HG03575 (cell line): ENCODE data around the gene KRTAP19-8.

Source experiments
- ATAC-seq: cut with Tn5 transposase; IDR thresholded peaks from one replicate; pipeline ENCODE4 v1.9.1; 2021; ENCODE audit not compliant: unreplicated experiment, insufficient number of reproducible peaks, low FRiP score; ENCODE audit errors: extremely low read depth

Gene KRTAP19-8, protein sequence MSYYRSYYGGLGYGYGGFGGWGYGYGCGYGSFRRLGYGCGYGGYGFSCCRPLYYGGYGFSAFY

DNA sequence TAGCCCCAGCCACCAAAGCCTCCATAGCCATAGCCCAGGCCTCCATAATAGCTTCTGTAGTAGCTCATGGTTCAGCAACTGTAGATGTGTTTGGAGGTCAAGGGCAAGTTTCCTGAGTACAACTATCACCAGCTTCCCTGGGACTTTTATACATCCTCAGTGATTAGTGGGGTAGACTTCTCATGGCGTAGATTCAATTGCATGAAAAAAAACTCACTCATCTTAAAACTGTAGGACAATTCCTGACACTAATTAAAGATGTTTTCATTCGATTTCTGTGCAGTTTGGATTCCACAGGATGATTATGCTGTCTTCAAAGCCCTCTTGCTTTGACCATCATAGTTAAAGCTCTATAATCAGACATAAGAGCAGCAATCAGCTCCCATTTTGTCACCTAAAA lies at the start of gene KRTAP19-8:
Gene KRTAP19-8, minus strand, starts transcription at position 101 of the 400 bp plus-strand sequence. Its CDS starts 33 bp downstream, at position 68.
- no peak for ATAC-seq

DNA sequence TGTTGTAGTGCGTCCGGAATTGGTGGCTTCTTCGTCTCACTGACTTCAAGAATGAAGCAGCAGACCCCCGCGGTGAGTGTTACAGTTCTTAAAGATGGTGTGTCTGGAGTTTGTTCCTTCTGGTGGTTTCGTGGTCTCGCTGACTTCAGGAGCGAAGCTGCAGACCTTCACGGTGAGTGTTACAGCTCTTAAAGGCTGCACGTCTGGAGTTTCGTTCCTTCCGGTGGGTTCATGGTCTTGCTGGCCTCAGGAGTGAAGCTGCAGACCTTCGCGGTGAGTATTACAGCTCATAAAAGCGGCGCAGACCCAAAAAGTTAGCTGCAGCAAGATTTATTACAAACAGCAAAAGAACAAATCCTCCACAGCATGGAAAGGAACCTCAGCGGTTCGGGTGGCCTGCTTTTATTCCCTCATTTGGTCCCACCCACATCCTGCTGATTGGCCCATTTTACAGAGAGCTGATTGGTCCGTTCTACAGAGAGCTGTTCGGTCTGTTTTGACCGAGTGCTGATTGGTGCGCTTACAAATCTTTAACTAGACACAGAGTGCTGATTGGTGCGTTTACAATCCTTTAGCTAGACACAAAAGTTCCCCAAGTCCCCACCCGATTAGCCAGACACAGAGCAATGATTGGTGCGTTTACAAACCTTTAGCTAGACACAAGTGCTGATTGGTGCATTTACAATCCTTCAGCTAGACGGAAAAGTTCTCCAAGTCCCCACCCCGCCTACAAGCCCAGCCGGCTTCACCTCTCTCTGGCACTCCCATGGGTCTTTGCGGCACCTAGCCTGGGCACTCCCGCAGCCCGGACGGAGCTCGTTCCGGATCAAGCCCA lies 49.6 kb upstream of the KRTAP19-8 start:
- no peak for ATAC-seq

DNA sequence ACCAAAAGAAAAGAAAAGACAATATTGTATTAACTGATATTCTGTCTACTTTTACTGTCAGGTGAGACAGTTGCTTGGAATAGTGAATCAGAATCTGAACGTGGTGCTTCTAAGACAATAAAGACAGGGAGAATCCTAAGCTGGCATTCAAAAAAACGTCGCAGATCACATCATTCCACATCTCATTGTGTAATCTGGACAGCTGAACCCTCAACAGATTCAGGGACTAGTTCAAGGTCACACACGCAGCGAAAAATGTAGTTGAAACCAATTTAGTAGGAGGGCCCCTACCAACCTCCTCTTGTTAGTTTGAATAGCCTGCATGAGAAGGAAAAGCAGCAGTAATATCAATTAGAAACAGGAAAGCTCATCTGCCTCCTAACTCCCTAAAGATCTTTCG lies 46.4 kb upstream of the KRTAP19-8 start:
- no peak for ATAC-seq

DNA sequence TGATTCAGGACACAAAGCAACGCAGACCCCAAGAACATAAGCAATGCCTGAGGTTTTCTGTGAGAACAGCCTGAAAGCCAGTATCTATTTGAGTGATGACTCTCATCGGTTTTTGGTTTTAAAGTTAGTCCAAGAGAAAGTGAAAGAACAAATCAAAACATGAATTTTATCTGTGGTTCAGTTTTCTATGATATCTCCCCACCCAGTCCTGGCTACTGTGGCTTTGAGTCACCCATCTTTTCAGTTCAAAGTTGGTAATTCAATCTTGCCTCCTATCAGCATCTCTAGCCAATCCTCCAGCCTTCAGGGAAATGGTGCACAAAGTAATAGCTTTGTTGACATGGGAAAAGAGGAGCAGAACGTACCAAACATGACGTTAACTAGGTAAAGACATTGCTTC lies 40.5 kb upstream of the KRTAP19-8 start:
- no peak for ATAC-seq

DNA sequence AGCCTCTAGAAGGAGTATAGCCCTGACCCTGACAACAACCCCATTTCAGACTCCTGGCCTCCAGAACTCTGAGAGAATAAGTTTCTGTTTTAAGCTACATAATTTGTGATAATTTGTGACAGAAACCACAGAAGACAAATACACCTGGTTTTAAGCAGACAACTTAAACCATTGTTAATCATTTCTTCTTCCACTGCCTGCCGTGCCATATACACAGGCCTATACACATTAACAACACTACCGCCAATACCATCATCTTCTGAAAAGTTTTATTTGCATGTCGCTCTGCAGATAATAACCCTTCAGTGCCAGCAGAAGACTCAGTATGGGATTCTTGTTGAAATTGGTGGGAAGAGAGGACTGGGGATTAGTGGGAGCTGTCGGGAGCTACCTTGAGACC lies 39.9 kb upstream of the KRTAP19-8 start:
- no peak for ATAC-seq

DNA sequence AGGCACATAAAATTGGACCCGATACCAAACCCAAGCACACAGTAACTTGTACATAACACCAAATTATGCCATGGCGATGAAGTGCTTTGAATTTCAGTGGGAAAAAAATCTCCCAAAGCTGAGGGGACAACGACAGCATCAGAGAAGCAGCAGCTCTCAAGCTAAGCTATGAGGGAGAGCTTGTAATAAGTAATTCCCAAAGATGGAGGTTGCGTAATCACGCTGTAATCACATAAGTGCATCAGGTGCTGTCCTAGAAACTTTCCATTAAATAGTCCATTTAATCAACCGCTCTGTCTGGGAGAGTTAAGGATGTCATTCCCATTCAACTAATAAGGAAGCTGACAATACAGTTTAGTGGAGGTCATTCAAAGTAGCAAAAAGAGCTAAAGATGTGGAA lies 37.6 kb upstream of the KRTAP19-8 start:
- no peak for ATAC-seq

DNA sequence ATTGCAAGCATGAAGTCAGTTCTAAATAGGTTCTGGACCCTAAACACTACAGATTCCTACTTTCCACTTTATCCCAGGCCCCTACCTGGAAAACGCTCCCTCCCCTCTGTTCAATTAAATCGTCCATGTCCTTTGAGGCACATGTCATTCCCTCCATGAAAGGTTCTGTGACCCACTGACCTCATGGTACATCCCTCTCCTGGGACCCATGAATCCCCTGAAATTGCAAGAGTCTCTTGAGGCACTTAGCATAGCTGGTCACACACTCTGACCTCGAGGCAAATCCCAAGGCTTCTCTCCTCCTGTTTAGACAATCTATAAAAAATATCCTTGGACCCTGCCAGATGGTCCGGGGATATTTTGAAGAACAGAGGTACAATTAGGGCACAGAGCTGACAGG lies 34.3 kb upstream of the KRTAP19-8 start:
- ATAC-seq, result no peak

DNA sequence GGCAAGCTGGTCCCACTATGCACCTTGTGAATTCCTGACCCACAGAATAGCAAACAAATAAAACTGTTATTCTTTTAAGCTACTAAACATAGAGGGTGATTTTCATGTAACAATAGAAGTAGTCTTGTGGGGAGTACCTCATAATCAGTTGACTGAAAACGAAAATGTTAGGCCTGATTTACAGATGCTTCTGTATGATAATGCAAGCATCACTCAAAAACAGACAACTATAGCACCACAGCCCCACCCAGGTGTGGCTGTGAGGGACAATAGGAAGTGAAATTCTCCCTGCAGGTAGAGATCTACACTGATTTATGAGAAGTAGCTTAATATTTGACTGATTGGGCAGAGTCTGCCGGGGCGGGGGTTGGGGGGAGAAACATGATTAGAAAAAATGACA lies 26.5 kb upstream of the KRTAP19-8 start:
- ATAC-seq, result no peak

DNA sequence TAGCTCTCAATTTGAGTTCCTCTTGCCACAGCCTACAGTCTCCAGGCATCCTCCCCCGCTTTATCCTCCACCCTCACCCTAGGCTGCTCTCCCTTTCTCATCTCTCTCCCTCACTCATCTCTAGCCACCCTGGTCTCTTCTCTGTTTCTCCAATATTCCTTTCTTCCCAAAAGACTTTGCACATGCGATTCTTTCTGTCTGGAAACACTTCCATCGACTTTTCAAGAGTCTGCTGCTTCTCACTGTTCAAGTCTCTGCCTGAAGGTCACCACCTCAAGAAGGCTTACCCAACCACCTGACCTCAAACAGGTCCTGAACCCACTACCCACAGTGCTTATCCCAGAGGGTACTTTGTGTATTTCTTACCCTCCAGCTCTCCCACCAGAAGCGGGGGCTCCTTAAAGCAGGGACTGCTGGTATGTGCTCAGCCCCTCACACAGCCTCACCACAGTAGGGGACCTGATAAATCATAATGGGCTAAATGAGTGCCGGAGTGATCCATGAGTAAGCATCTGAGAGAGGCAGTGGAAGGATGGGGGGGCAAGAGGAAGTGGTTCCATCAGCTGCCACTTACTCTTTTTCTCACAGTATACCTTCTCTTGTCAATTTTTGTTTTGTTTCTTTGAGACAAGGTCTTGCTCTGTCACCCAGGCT lies 14.3 kb upstream of the KRTAP19-8 start:
- ATAC-seq, result no peak

DNA sequence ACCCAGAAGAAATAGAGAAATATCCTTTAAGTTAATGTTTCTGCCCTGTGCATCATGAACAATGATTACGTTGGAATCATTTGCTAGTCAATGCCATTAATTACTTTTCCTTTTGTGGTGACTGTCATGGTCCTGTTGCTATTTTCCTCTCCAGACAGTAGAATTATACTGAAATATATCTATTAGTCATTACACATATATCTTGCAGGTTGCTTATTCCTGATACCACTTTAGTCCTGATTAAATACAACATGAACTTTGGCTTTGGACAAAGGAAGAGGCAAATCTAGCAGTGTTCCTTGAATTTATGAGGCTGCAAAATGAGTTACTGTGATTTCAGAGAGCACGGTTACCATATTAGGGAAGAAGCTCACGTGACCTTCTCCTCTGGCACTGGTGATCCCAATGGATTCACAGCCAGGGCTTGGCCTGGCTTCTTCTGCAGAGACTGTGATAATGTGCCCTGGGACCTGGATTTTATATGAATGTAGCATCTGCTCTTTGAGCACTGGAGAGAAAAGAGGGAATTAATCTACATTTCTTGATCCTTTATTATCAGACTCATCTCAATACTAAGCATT lies 12.4 kb upstream of the KRTAP19-8 start:
- no peak for ATAC-seq

DNA sequence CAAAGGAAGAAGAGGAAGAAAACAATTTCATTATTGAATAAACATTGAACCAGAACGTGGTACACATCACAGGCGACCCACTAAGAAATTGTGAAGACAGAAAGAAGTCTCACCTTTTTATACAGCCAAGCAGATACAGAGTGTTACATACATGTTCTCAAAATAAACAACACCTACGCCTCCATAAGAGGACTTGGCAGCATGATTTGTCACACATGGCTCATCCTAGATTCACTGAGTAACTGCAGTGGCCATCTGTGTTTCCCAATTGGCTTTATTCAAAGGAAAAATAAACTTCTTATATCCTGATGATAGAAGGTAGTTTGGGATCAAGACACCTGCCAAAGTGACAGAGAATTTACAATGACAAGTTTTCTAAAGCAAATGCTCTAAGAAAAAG lies 7.6 kb upstream of the KRTAP19-8 start:
- no peak for ATAC-seq

DNA sequence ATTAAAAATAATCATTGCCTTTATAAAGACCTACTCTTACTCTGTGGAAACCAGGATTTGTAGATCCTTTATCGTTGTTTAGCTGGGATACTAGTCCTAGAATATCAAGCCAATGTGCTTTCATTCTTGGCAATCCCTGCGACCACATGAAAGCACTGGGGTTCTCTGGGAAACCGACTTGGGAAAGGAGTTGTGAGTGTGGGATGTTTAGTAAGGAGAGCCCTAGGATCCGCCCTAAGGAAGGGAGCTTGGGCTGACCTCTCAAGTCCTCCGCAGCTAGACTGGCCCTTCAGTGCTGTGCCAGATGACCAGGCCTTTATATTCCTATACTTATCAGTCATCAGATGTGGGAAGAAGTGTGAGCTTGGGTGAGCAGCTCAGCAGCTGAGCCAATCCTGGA lies 5.2 kb upstream of the KRTAP19-8 start:
- no peak for ATAC-seq

DNA sequence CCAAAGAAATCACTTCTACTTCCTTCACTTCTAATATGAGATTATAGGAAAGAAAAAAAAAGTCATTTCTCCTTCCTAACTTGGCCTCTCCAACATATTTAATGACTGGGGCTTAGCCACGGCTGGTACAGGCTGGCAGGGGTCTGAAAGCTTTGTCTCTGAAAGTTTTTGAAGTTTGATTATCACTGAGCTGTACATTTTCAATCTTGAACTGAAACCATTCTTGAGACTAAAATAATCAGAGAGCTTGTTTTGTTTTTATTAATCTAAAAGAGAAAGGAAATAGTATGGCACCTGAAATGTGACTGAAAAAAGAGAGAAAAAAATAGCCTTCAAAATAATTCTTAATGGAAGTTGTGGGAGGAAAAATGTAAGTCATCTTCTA lies 3.8 kb upstream of the KRTAP19-8 start:
- no peak for ATAC-seq

DNA sequence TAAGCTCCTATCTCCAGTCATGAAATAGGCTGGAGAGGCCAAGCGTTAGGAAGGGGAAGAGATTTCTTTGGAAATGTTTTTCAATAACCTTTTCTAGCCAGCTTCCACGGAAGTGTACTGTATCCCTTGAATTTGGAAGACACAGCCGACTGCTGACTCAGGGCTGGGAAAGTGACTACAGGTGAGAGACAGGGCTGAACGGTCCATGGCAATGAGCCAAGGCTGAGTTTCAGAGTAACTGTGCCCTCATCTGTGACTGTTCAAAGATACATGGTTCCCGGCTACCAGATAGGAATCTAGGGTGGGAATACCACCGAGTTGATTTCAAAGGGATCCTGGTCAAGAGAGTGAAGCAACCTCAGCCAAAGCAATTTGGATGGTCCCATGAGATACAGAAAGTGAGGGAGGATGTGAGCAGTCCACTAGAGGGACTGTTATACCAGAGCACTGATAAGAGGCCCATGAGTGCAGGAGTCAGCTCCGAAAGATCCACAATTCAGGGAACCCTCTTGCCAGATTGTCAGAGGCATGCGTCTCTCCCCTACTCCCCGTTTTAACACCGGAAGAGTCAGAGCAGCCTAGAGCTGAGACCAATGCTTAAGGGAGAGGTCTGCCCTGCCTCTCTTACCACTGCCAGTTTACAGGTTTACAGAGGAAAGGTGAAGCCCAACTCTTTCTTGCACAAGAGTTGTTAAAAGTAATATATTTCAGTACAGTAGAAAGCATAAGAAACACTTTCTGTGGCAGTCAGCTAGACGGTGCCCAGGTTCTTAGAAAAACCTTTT lies 3.2 kb upstream of the KRTAP19-8 start:
- no peak for ATAC-seq

DNA sequence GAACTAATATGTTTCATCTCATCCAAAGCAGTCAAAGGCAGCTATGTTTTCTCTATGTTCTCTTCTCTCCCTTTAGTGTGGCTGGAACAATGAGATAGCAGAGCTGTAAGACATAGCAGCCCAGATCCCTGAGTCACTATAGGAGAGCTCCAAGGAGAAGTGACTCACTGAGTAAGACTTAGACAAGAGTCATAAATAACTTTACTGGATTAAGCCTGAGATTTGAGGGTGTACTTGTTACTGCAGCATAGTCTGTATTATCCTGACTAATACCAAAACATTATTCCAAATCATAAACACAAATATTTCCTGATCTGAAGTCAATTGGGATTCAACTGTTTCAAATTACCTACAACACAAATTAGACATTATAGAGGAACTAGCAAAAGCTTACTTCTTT lies 3.9 kb downstream of the KRTAP19-8 start:
- no peak for ATAC-seq

DNA sequence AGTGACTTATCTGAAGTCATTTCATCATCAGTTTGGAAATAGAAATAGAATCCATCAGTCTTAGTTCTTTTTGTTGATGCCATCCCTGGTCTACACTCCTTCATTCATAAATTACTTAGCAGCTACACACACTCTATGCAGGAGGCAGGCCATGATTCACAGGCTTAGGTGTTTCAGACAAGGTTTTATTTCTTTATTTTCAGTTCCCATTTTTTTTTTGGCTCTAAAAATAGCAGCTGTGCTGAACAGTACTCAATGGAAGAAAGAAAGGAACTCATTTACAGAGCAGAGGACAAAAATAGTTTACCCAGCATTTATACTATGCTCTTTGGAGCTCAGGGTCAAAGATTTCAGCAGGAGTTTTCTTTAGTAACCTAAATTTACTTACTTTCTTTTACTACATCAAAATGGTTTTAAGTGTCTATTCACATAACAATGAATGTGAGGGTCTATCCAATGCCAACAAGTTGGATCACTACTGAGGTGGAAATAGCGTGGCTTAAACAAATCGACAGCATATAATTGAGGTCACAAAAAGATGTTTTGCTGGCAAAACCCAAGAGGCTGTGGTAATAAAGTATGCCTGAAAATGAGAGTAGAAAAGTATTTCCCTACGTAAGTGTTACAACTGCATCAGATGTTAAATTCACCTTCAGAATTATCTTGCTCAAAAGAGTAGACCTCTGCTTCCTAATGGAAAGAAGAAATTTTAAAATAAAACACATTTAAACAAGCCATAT lies 7.7 kb downstream of the KRTAP19-8 start:
- ATAC-seq, result no peak

DNA sequence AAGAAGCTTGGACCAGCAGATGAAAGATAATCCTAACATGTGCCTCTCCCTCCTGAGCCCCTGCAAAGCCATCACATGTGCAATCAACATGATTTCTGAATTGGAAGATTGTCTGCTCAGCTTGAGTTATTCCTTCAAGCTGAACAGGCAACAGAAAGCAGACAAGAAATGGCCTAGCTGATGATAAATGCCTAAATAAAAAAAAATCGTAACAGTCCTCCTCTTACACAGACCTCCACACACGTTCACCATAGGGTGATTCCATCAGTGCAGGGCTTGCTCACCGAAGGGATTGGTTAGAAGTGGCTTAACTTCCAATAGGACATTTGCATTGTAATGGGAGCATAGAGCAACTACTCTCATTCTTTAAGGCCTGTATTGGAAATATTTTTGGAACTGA lies 14.6 kb downstream of the KRTAP19-8 start:
- ATAC-seq, result no peak

DNA sequence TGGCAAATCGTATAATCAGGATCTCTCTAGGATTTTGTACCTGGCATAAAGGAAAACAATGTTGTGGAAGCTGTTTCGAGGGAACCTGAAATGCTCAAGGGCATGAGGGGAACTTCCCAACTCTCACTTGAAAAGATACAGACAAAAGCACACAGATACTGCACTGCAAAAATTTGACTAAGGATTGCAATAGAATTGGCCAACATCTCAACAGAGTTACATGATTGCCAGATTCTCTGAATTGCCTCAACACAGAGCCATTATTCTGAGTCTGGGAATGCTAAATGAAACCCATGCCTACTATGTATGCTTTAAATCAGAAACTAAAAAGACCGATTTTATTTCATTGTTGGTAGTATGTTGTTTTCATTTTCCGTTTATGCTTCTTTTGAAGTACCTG lies 16.0 kb downstream of the KRTAP19-8 start:
- no peak for ATAC-seq

DNA sequence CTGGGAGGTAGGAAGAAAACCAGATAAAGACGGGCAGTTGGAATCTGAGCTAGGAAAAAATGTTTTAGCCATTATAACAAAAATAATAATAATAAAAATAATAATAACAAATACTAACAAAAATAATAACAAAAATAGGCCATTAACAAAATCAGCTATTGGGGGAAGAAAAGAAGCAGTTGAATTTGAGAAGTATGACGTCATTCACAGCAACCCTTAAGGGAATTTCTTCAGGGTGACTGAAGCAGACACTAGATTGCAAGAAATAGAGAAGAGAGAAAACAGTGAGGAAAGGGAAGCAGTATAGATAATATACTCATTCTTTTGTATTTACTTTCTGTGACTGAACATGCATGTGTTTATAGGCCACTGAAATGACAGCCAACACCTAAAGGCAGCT lies 20.0 kb downstream of the KRTAP19-8 start:
- ATAC-seq, result no peak
